H1 (cell line): ENCODE data around the gene TUBD1.

Experiments used
- ATF3 ChIP-seq: IDR thresholded peaks from 2 replicates; pipeline ENCODE4 v1.6.1; 2011; ENCODE audit warnings: low read depth, mild to moderate bottlenecking, low read length; ENCODE audit not compliant: insufficient read depth
- HDAC2 ChIP-seq, 2 experiments: fragments of 300-600 bp in 1 of 2; sonication (generic) in 1 of 2; IDR thresholded peaks; 2 replicates each; pipeline ENCODE4 v1.6.1; 2011 to 2012; ENCODE audit warnings: low read depth in 2 of 2, low read length in 2 of 2, mild to moderate bottlenecking in 2 of 2, moderate library complexity in 2 of 2, borderline replicate concordance in 1 of 2, inconsistent platforms in 1 of 2
- MAX ChIP-seq: IDR thresholded peaks from 2 replicates; pipeline ENCODE4 v1.6.1; 2012; ENCODE audit warnings: inconsistent platforms
- NANOG ChIP-seq: IDR thresholded peaks from 2 replicates; pipeline ENCODE4 v1.6.1; 2011; ENCODE audit warnings: low read length, low read depth, mild to moderate bottlenecking, inconsistent platforms; ENCODE audit not compliant: insufficient read depth, poor library complexity, severe bottlenecking
- POLR2A ChIP-seq, 2 experiments: IDR thresholded peaks; 1 replicate in 1 of 2; 2 replicates in 1 of 2; pipeline ENCODE4 v1.6.1; 2011; ENCODE audit warnings: low read depth in 2 of 2, low read length in 2 of 2, mild to moderate bottlenecking in 2 of 2; ENCODE audit errors: control extremely low read depth in 1 of 2
- RFX5 ChIP-seq: IDR thresholded peaks from 2 replicates; pipeline ENCODE4 v1.6.1; 2011; ENCODE audit warnings: low read depth, low read length, improper control_type of control experiment, borderline replicate concordance
- SUZ12 ChIP-seq: fragments of 200-600 bp; sonication (generic); IDR thresholded peaks from 2 replicates; pipeline ENCODE4 v1.6.1; 2012; ENCODE audit warnings: mild to moderate bottlenecking, inconsistent platforms, low read length, moderate library complexity, mixed read lengths
- YY1 ChIP-seq: IDR thresholded peaks from 2 replicates; pipeline ENCODE4 v1.6.1; 2011; ENCODE audit warnings: low read depth, mild to moderate bottlenecking, low read length
- TF ChIP-seq, protein P1 (sequence below), 3 experiments: IDR thresholded peaks; 1 replicate in 2 of 3; 2 replicates in 1 of 3; pipeline versions ENCODE4 v1.5.1 to v1.6.1; 2011; ENCODE audit warnings: low read length in 3 of 3, mild to moderate bottlenecking in 3 of 3, inconsistent platforms in 2 of 3, low read depth in 1 of 3, moderate library complexity in 1 of 3; ENCODE audit not compliant: insufficient read depth in 1 of 3; ENCODE audit errors: control extremely low read depth in 1 of 3

GRCh38 chr17:59907467-59907866 is 14.7 kb upstream of the TUBD1 start:
- TF ChIP-seq POLR2A (IDR thresholded peaks at IDR 0.05; ENCODE audit: control extremely low read depth in 1 of 2, low read depth in 2 of 2, low read length in 2 of 2) (no peak), HDAC2 (IDR thresholded peaks at IDR 0.05; ENCODE audit: borderline replicate concordance in 1 of 2, low read depth in 2 of 2, low read length in 2 of 2) (no peak), MAX (no peak), RFX5 (no peak), SUZ12 (no peak), ATF3 (no peak), NANOG (no peak), YY1 (no peak)
- TF ChIP-seq, protein P1, sequence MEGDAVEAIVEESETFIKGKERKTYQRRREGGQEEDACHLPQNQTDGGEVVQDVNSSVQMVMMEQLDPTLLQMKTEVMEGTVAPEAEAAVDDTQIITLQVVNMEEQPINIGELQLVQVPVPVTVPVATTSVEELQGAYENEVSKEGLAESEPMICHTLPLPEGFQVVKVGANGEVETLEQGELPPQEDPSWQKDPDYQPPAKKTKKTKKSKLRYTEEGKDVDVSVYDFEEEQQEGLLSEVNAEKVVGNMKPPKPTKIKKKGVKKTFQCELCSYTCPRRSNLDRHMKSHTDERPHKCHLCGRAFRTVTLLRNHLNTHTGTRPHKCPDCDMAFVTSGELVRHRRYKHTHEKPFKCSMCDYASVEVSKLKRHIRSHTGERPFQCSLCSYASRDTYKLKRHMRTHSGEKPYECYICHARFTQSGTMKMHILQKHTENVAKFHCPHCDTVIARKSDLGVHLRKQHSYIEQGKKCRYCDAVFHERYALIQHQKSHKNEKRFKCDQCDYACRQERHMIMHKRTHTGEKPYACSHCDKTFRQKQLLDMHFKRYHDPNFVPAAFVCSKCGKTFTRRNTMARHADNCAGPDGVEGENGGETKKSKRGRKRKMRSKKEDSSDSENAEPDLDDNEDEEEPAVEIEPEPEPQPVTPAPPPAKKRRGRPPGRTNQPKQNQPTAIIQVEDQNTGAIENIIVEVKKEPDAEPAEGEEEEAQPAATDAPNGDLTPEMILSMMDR (IDR thresholded peaks at IDR 0.05; ENCODE audit: control extremely low read depth in 1 of 3, insufficient read depth in 1 of 3, low read depth in 1 of 3, low read length in 3 of 3), result no peak
